Tibial nerve (tissue), 4 donors: ENCODE measurements around the gene CDH4. TPM values are rescaled to one million over a fixed set of nuclear protein-coding genes. Genes with fewer than 3 reads are reported as not detected.

Experiments used
- DNase-seq, 2 donors: peaks; one replicate each; pipeline ENCODE4 v3.0.0-alpha.2; 2019; ENCODE audit warnings: low spot score in 2 of 2
- H3K27ac ChIP-seq, 4 donors: fragments of 200-600 bp; sonication (generic) in 3 of 4; one replicate each; pipeline ENCODE4 v1.5.1; 2017 to 2019; ENCODE audit warnings: mild to moderate bottlenecking in 1 of 4
- H3K27me3 ChIP-seq, 2 donors: fragments of 200-600 bp; sonication (generic) in 1 of 2; one replicate each; pipeline versions ENCODE4 v1.5.1 to v1.6.0; 2017 to 2019
- H3K36me3 ChIP-seq, 3 donors: fragments of 200-600 bp; sonication (generic); one replicate each; pipeline ENCODE4 v1.5.1; 2018 to 2019
- H3K4me1 ChIP-seq, 4 donors: fragments of 200-600 bp; sonication (generic) in 3 of 4; one replicate each; pipeline ENCODE4 v1.5.1; 2017 to 2019
- H3K4me3 ChIP-seq, 4 donors: fragments of 200-600 bp; sonication (generic) in 3 of 4; one replicate each; pipeline ENCODE4 v1.5.1; 2017 to 2019; ENCODE audit warnings: mild to moderate bottlenecking in 1 of 4, moderate library complexity in 1 of 4
- H3K9me3 ChIP-seq, 4 donors: fragments of 200-600 bp; sonication (generic) in 3 of 4; one replicate each; pipeline ENCODE4 v1.5.1; 2017 to 2019
- CTCF ChIP-seq, 5 experiments: fragments of 200-600 bp in 3 of 5; fragments of 450-650 bp in 2 of 5; sonication (generic) in 3 of 5; IDR thresholded peaks; one replicate each; pipeline ENCODE4 v1.5.1; 2016 to 2019; ENCODE audit warnings: antibody characterized with exemption in 5 of 5, mild to moderate bottlenecking in 3 of 5, moderate library complexity in 2 of 5
- EP300 ChIP-seq, 2 donors: sonication (generic); formaldehyde crosslinking; IDR thresholded peaks; one replicate each; pipeline ENCODE4 v1.6.1; 2017; ENCODE audit warnings: antibody characterized with exemption in 2 of 2, mild to moderate bottlenecking in 1 of 2
- POLR2A ChIP-seq, 2 donors: fragments of 450-650 bp; IDR thresholded peaks; one replicate each; pipeline ENCODE4 v1.6.1; 2017; ENCODE audit warnings: antibody characterized with exemption in 2 of 2, mild to moderate bottlenecking in 2 of 2, moderate library complexity in 2 of 2
- WGBS, 2 donors: methylation state at CpG; one replicate each; pipeline ENCODE4 v1.1.5; 2018; 5-methylcytosine and 5-hydroxymethylcytosine counted together
- total RNA-seq, 4 donors: library from RNA; depleted of rRNA; stranded (reverse); fragments of >200 nt; gene quantifications; one replicate each; pipeline ENCODE4 v1.1.0, GENCODE V29; 2016

The CDH4 gene
- total RNA-seq, 4 donors from 2014 or later, result 0.78 to 2.3 (median 1.0) TPM

- DNase-seq, result no peak
- Histone ChIP-seq H3K27ac (no peak overlapping the region), H3K4me3 (no peak overlapping the region), H3K9me3 (peaks cover 0 to 5% (median 0%) of the 10 kb centered on the region in 4 donors), H3K4me1 (no peaks in the 10 kb centered on the region), H3K27me3 (no peaks in the 10 kb centered on the region), H3K36me3 (no peaks in the 10 kb centered on the region)
- TF ChIP-seq EP300 (IDR thresholded peaks at IDR 0.05) (no peak), CTCF (IDR thresholded peaks at IDR 0.05) (no peak), POLR2A (IDR thresholded peaks at IDR 0.05) (no peak)
- 79 to 80% methylated on average over 11 of the region's 11 CpGs for WGBS, 2 donors
Measured at GRCh38 chr20:61299104-61299503, 47.0 kb downstream of the CDH4 start.

GRCh38 chr20:61299618-61300017 lies 47.6 kb downstream of the CDH4 start:
- DNase-seq, result no peak
- TF ChIP-seq EP300 (IDR thresholded peaks at IDR 0.05) (no peak), POLR2A (IDR thresholded peaks at IDR 0.05) (no peak), CTCF (IDR thresholded peaks at IDR 0.05) (no peak)
- no peak overlapping the region for H3K4me3 ChIP-seq
- H3K9me3 ChIP-seq, result peaks cover 0 to 5% (median 0%) of the 10 kb centered on the region in 4 donors
- H3K27me3 ChIP-seq, result no peaks in the 10 kb centered on the region
- H3K27ac ChIP-seq, result no peak overlapping the region
- WGBS, 2 donors, result 41% methylated on average over 7 of the region's 7 CpGs
- H3K36me3 ChIP-seq, result no peaks in the 10 kb centered on the region
- no peaks in the 10 kb centered on the region for H3K4me1 ChIP-seq

GRCh38 chr20:61300293-61300692 lies 48.2 kb downstream of the CDH4 start:
- no peak for DNase-seq
- Histone ChIP-seq H3K27ac (no peak overlapping the region), H3K36me3 (no peaks in the 10 kb centered on the region), H3K9me3 (peaks cover 0 to 5% (median 0%) of the 10 kb centered on the region in 4 donors), H3K27me3 (no peaks in the 10 kb centered on the region), H3K4me3 (no peak overlapping the region), H3K4me1 (no peaks in the 10 kb centered on the region)
- 85 to 88% methylated on average over 14 of the region's 14 CpGs for whole genome bisulfite sequencing, 2 donors
- TF ChIP-seq EP300 (IDR thresholded peaks at IDR 0.05) (no peak), POLR2A (IDR thresholded peaks at IDR 0.05) (no peak), CTCF (IDR thresholded peaks at IDR 0.05) (no peak)

- Histone ChIP-seq H3K4me1 (no peaks in the 10 kb centered on the region), H3K9me3 (peaks cover 0 to 5% (median 0%) of the 10 kb centered on the region in 4 donors), H3K36me3 (no peaks in the 10 kb centered on the region), H3K27me3 (no peaks in the 10 kb centered on the region), H3K4me3 (no peak overlapping the region), H3K27ac (no peak overlapping the region)
- DNase-seq, result no peak
- TF ChIP-seq POLR2A (IDR thresholded peaks at IDR 0.05) (no peak), CTCF (IDR thresholded peaks at IDR 0.05) (no peak), EP300 (IDR thresholded peaks at IDR 0.05) (no peak)
- 77 to 86% methylated on average over 10 of the region's 10 CpGs for WGBS, 2 donors
Measured at GRCh38 chr20:61300709-61301108, 48.6 kb downstream of the CDH4 start.

- DNase-seq, result no peak
- no peak overlapping the region for H3K4me3 ChIP-seq
- WGBS, 2 donors, result 77 to 85% methylated on average over 21 of the region's 21 CpGs
Measured at GRCh38 chr20:61301711-61302525, 49.9 kb downstream of the CDH4 start.

More at GRCh38 chr20:61301711-61302525, 49.9 kb downstream of the CDH4 start:
- Histone ChIP-seq H3K36me3 (no peaks in the 10 kb centered on the region), H3K27me3 (no peaks in the 10 kb centered on the region), H3K9me3 (peaks cover 0 to 5% (median 0%) of the 10 kb centered on the region in 4 donors), H3K27ac (no peak overlapping the region), H3K4me1 (no peaks in the 10 kb centered on the region)
- no peak for TF ChIP-seq CTCF (IDR thresholded peaks at IDR 0.05)
- TF ChIP-seq EP300 (IDR thresholded peaks at IDR 0.05), result no peak
- no peak for TF ChIP-seq POLR2A (IDR thresholded peaks at IDR 0.05)
